Fibroblast of villous mesenchyme (primary cell): ENCODE measurements around the gene RAD51B. TPM values are rescaled to one million over a fixed set of nuclear protein-coding genes. Genes with fewer than 3 reads are reported as not detected.

Experiments used
- DNase-seq: peaks from one replicate; pipeline ENCODE4 v3.0.0-alpha.2; 2010; ENCODE audit warnings: low read depth
- H3K4me3 ChIP-seq: 2 replicates; pipeline ENCODE4 v1.5.1; 2011; ENCODE audit warnings: low read depth, mild to moderate bottlenecking, low read length
- total RNA-seq: library from RNA; depleted of rRNA; stranded (reverse); fragments of >200 nt; gene quantifications from 2 replicates; pipeline ENCODE4 v1.2.3, GENCODE V29; 2012
- TF ChIP-seq, protein P1 (sequence below): IDR thresholded peaks from 2 replicates; pipeline ENCODE4 v1.5.1; 2012; ENCODE audit warnings: low read depth, mild to moderate bottlenecking, low read length; ENCODE audit not compliant: insufficient read depth

The RAD51B gene
- total RNA-seq, 1 donor, result 22.0 TPM

DNA sequence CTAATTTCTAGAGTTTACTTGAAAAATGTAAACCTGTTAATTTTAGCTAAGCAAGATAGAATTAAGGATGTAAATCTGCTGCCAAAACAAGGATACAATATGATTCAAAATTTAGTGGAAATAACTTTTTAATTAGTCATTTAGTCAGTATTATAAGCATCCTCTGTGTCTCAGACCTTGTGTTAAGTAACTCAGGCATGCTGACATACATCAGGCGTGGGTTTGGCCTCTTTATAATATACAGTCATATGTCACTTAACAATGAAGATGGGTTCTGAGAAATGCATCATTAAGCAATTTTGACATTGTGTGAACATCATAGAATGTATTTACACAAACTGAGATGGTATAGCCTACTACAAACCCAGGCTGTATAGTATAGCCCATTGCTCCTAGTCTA, 586.4 kb downstream of the RAD51B start:
- TF ChIP-seq, protein P1, sequence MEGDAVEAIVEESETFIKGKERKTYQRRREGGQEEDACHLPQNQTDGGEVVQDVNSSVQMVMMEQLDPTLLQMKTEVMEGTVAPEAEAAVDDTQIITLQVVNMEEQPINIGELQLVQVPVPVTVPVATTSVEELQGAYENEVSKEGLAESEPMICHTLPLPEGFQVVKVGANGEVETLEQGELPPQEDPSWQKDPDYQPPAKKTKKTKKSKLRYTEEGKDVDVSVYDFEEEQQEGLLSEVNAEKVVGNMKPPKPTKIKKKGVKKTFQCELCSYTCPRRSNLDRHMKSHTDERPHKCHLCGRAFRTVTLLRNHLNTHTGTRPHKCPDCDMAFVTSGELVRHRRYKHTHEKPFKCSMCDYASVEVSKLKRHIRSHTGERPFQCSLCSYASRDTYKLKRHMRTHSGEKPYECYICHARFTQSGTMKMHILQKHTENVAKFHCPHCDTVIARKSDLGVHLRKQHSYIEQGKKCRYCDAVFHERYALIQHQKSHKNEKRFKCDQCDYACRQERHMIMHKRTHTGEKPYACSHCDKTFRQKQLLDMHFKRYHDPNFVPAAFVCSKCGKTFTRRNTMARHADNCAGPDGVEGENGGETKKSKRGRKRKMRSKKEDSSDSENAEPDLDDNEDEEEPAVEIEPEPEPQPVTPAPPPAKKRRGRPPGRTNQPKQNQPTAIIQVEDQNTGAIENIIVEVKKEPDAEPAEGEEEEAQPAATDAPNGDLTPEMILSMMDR, result no peak
- peak; percentile 55 for DNase-seq
- H3K4me3 ChIP-seq, result no peak overlapping the region

DNA sequence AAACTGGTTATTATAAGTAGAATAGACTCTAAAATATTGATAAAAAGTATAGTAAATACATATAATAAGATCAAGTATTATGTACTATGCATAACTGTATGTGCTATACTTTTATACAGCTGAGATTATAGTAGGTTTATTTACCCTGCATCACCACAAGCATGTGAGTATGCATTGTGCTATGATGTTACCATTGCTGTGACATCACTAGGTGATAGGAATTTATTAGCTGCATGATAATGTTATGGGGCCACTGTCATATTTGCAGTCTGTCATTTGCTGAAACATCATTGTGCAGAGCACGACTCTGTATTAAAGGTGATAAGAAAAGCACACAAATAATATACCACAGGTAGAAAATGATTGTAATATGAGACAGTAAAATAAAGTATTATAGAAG, 587.7 kb downstream of the RAD51B start:
- TF ChIP-seq, protein P1, result no peak
- DNase-seq, result no peak
- H3K4me3 ChIP-seq, result no peak overlapping the region

GRCh38 chr14:68407825-68408224, 588.2 kb downstream of the RAD51B start:
- TF ChIP-seq, protein P1, result no peak
- DNase-seq, result no peak
- no peak overlapping the region for H3K4me3 ChIP-seq

GRCh38 chr14:68408680-68409079, 589.1 kb downstream of the RAD51B start:
- H3K4me3 ChIP-seq, result no peak overlapping the region
- TF ChIP-seq, protein P1, result peak; percentile 20
- peak; percentile 32 for DNase-seq

DNA sequence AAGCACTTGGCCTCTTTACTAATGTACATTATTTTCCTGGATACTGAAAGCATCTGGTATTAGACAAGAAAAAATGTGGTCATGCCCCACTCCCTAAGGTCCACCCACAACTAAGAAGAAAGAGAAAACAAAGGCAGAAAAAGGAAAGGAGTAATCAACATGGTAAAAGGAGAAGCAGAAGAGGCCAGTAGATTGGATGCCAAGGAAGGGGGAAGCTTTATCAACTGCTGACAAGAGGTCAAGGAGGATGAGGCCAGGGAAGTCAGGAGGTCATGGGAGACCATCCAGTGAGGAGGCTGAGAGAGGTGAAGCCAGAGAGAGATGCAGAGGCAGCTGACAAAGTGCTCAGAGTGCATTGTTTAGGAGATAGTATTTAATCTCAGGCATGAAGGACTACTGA, 589.8 kb downstream of the RAD51B start:
- DNase-seq, result no peak
- no peak overlapping the region for H3K4me3 ChIP-seq
- TF ChIP-seq, protein P1, result no peak

DNA sequence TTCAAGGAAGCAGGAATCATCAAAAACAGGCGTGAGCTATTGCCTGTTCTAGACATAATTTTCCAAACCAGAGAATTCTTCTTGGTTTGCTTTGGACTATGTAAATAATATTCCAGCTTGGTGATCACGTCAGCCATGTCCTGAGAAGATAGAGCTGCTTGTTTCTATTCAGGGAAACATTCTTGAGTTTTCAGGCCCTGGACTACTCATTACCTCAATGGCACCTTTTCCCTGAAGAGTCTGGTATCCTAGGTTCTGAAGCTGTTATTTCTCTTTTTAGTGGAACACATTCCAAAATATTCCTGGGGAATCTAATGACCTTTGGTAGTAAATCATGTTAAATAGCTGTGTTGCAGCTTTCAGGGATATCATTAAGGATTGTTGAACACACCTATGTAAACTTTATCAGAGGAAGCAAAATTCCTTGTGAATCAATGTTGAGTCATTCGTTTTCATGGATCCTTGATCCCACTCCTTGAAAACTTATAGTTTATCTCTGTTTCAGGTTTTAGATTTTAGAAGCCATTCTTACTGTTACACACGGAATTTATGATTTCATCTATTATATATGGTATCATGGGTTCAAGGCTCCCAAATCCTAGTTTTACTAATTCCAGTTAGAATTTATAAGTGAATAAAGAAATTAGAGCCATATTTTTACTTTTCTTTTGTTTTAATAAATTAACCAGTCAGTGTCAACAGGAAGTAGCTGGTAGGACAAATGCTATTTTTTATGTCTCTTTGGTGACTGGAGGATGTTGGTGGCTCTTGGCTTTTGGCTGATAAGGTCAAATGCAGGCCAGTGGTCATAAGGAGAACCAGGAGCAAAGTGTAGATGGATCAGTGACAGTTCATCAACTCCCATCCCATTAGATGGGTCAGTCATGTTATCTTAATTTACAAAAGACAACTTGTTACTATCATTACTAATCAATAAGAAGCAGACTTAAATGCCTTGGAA, 593.2 kb downstream of the RAD51B start:
- DNase-seq, result no peak
- TF ChIP-seq, protein P1, result no peak

More for the DNA sequence above, 593.2 kb downstream of the RAD51B start:
- H3K4me3 ChIP-seq, result no peak overlapping the region
